Keratinocyte (primary cell): Measurements from ENCODE around the gene CKMT2. TPM values are rescaled to one million over a fixed set of nuclear protein-coding genes. Genes with fewer than 3 reads are reported as not detected.

ENCODE experiments used
- DNase-seq: peaks from one replicate; pipeline ENCODE4 v3.0.0-alpha.2; 2011; ENCODE audit warnings: low read depth, missing footprints, low spot score
- FAIRE-seq: peaks from 2 replicates; lab custom pipeline; 2011; peaks lifted over from hg19 to GRCh38; lab: Jason Lieb, UNC
- H2AFZ ChIP-seq: 2 replicates; pipeline ENCODE4 v1.6.0; 2012; ENCODE audit warnings: low read length, control low read depth, inconsistent platforms; ENCODE audit not compliant: control insufficient read depth
- H3K27ac ChIP-seq: 2 replicates; pipeline ENCODE4 v1.5.1; 2011; ENCODE audit warnings: low read length; ENCODE audit not compliant: control insufficient read depth, insufficient read depth
- H3K27me3 ChIP-seq: 3 replicates; pipeline ENCODE4 v1.6.0; 2011; ENCODE audit warnings: low read length; ENCODE audit not compliant: control insufficient read depth, insufficient read depth; ENCODE audit errors: extremely low read depth
- H3K36me3 ChIP-seq, 2 experiments: 2 replicates in 1 of 2; 3 replicates in 1 of 2; pipeline ENCODE4 v1.5.1; 2011; ENCODE audit warnings: low read length in 2 of 2, mild to moderate bottlenecking in 1 of 2; ENCODE audit not compliant: control insufficient read depth in 2 of 2, insufficient read depth in 2 of 2; ENCODE audit errors: extremely low read depth in 1 of 2
- H3K4me1 ChIP-seq: 3 replicates; pipeline ENCODE4 v1.5.1; 2011; ENCODE audit warnings: low read length; ENCODE audit not compliant: control insufficient read depth, insufficient read depth; ENCODE audit errors: extremely low read depth
- H3K4me2 ChIP-seq: 3 replicates; pipeline ENCODE4 v1.6.0; 2011; ENCODE audit warnings: low read depth, low read length; ENCODE audit not compliant: control insufficient read depth, insufficient read depth; ENCODE audit errors: extremely low read depth
- H3K4me3 ChIP-seq, 3 experiments: fragments of 200-600 bp in 1 of 3; sonication (generic) in 1 of 3; 2 replicates in 2 of 3; 3 replicates in 1 of 3; pipeline ENCODE4 v1.5.1; 2011 to 2016; ENCODE audit warnings: low read length in 3 of 3, mild to moderate bottlenecking in 3 of 3, control low read depth in 2 of 3, inconsistent platforms in 1 of 3, low read depth in 1 of 3, mixed read lengths in 1 of 3, mixed run types in 1 of 3, moderate library complexity in 1 of 3; ENCODE audit not compliant: control insufficient read depth in 2 of 3, insufficient read depth in 2 of 3; ENCODE audit errors: extremely low read depth in 1 of 3
- H3K79me2 ChIP-seq: 2 replicates; pipeline ENCODE4 v1.6.0; 2012; ENCODE audit warnings: low read length; ENCODE audit not compliant: control insufficient read depth, insufficient read depth
- H3K9ac ChIP-seq: 3 replicates; pipeline ENCODE4 v1.6.0; 2011; ENCODE audit warnings: low read length; ENCODE audit not compliant: control insufficient read depth, insufficient read depth; ENCODE audit errors: extremely low read depth
- H3K9me1 ChIP-seq: 3 replicates; pipeline ENCODE4 v1.6.0; 2011; ENCODE audit warnings: low read length; ENCODE audit not compliant: control insufficient read depth, insufficient read depth; ENCODE audit errors: extremely low read depth
- H3K9me3 ChIP-seq: 2 replicates; pipeline ENCODE4 v1.5.1; 2012; ENCODE audit warnings: low read depth, low read length; ENCODE audit not compliant: control insufficient read depth
- H4K20me1 ChIP-seq: 3 replicates; pipeline ENCODE4 v1.6.0; 2011; ENCODE audit warnings: low read length; ENCODE audit not compliant: control insufficient read depth, insufficient read depth; ENCODE audit errors: extremely low read depth
- EZH2 ChIP-seq: IDR thresholded peaks from one replicate; pipeline ENCODE4 v1.6.1; 2012; ENCODE audit warnings: inconsistent platforms, mild to moderate bottlenecking, low read length, moderate library complexity
- dilution Hi-C: fragments of 300-500 bp; cut with MboI; formaldehyde crosslinking; loops from one replicate; pipeline ENCODE4 v1.7.0; 2020; ENCODE audit warnings: low sequenced_read_pairs; ENCODE audit not compliant: extremely low pct_ligation_motif_present
- polyA plus RNA-seq, 5 experiments: library from polyadenylated mRNA; depleted of rRNA in 3 of 5; stranded (reverse) in 3 of 5; stranded (forward) in 1 of 5; unstranded in 1 of 5; fragments of >200 nt; gene quantifications; 1 replicate in 1 of 5; 2 replicates in 3 of 5; 3 replicates in 1 of 5; pipeline versions ENCODE4 v1.2.1 to v1.2.3, GENCODE V29; 2011 to 2012; ENCODE audit warnings: missing spikeins in 2 of 5, low read depth in 1 of 5, low replicate concordance in 1 of 5
- TF ChIP-seq, protein P1 (sequence below), 3 experiments: IDR thresholded peaks in 1 of 3; conservative IDR thresholded peaks in 1 of 3; optimal IDR thresholded peaks in 1 of 3; 2 replicates in 2 of 3; 3 replicates in 1 of 3; pipeline versions ENCODE3 to v1.5.1; 2011; ENCODE audit warnings: low read length in 3 of 3, mild to moderate bottlenecking in 3 of 3, moderate library complexity in 2 of 3, control low read depth in 1 of 3, inconsistent platforms in 1 of 3; ENCODE audit not compliant: insufficient read depth in 2 of 3; ENCODE audit errors: extremely low read depth in 1 of 3

The CKMT2 gene
- polyA plus RNA-seq, 1 donor (not counting 4 experiments of a cell fraction or from before 2014, with no cell fraction given): not detected

DNA sequence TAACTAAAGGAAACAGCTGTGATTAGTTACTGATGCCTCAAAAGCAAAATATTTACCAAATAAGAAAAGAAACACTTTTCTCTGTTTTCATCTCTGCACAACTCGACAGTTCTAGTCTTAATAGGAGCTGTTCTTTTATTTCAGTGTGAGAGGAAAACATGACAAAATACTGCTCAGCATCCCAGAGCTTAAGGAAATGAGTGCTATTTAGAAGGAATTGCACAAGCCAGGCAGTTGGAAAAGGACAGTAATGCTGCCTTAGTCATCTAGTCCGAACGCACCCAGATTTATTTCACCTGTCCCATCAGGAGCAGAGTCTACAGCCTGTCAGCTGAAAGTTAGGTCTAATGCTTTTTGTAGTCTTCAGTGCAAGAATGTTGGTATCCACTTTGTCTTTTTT, 80.6 kb downstream of the CKMT2 start:
- Histone ChIP-seq H3K9me3 (no peaks in the 10 kb centered on the region), H3K9ac (no peak overlapping the region), H4K20me1 (no peaks in the 10 kb centered on the region), H3K4me3 (no peak overlapping the region), H3K4me2 (no peak overlapping the region), H3K4me1 (no peaks in the 10 kb centered on the region), H2AFZ (no peak overlapping the region), H3K27me3 (no peaks in the 10 kb centered on the region), H3K9me1 (no peaks in the 10 kb centered on the region), H3K27ac (no peak overlapping the region), H3K36me3 (peaks cover 3 to 6% of the 10 kb centered on the region in 2 experiments), H3K79me2 (no peaks in the 10 kb centered on the region)
- no peak for DNase-seq
- FAIRE-seq: no peak
- TF ChIP-seq, protein P1, sequence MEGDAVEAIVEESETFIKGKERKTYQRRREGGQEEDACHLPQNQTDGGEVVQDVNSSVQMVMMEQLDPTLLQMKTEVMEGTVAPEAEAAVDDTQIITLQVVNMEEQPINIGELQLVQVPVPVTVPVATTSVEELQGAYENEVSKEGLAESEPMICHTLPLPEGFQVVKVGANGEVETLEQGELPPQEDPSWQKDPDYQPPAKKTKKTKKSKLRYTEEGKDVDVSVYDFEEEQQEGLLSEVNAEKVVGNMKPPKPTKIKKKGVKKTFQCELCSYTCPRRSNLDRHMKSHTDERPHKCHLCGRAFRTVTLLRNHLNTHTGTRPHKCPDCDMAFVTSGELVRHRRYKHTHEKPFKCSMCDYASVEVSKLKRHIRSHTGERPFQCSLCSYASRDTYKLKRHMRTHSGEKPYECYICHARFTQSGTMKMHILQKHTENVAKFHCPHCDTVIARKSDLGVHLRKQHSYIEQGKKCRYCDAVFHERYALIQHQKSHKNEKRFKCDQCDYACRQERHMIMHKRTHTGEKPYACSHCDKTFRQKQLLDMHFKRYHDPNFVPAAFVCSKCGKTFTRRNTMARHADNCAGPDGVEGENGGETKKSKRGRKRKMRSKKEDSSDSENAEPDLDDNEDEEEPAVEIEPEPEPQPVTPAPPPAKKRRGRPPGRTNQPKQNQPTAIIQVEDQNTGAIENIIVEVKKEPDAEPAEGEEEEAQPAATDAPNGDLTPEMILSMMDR (optimal IDR thresholded peaks at IDR 0.05 in 1 of 3, IDR thresholded peaks at IDR 0.05 in 1 of 3, conservative IDR thresholded peaks at IDR 0.05 in 1 of 3; ENCODE audit: extremely low read depth in 1 of 3, insufficient read depth in 2 of 3, low read length in 3 of 3): no peak
- TF ChIP-seq EZH2: no peak
- dilution Hi-C loops: no loop called here

DNA sequence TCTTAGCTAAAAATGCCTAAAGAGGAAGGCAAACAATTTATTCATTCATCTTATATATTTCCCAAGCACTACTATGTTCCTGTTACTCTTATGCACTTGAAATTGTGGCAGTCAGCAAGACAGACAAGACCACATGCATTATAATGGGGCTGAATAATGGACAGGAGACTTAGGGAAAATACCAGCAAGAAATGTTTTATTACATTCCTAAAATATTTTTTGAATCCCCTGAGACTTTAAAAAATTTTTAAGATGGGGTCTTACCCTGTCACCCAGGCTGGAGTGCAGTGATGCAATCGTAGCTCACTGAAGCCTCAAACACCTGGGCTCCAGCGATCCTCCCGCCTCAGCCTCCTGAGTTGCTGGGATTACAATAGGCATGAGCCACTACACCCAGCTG, 81.5 kb downstream of the CKMT2 start:
- no peak overlapping the region for H3K9ac ChIP-seq
- H3K9me1 ChIP-seq: no peaks in the 10 kb centered on the region
- no peaks in the 10 kb centered on the region for H3K4me1 ChIP-seq
- H4K20me1 ChIP-seq: no peaks in the 10 kb centered on the region
- FAIRE-seq (no peak), DNase-seq (no peak)
- H3K4me3 ChIP-seq: no peak overlapping the region
- peaks cover 3 to 6% of the 10 kb centered on the region in 2 experiments for H3K36me3 ChIP-seq
- dilution Hi-C loops: no loop called here
- H3K9me3 ChIP-seq: no peaks in the 10 kb centered on the region
- no peaks in the 10 kb centered on the region for H3K79me2 ChIP-seq
- H3K27ac ChIP-seq: no peak overlapping the region
- H3K4me2 ChIP-seq: no peak overlapping the region
- no peaks in the 10 kb centered on the region for H3K27me3 ChIP-seq
- no peak overlapping the region for H2AFZ ChIP-seq
- TF ChIP-seq EZH2: no peak
- TF ChIP-seq, protein P1 (optimal IDR thresholded peaks at IDR 0.05 in 1 of 3, IDR thresholded peaks at IDR 0.05 in 1 of 3, conservative IDR thresholded peaks at IDR 0.05 in 1 of 3; ENCODE audit: extremely low read depth in 1 of 3, insufficient read depth in 2 of 3, low read length in 3 of 3): no peak
